Stimulated activated CD8-positive, alpha-beta memory T cell treated with anti-CD3 and anti-CD28 coated beads, Interleukin-4, amount 100 ng/mL, for 24 hours (primary cell): ENCODE results near the gene PFDN6.

ENCODE experiments used
- DNase-seq: peaks from one replicate; pipeline ENCODE4 v3.0.0-alpha.2; 2020; ENCODE audit warnings: low read depth

Gene PFDN6

DNA sequence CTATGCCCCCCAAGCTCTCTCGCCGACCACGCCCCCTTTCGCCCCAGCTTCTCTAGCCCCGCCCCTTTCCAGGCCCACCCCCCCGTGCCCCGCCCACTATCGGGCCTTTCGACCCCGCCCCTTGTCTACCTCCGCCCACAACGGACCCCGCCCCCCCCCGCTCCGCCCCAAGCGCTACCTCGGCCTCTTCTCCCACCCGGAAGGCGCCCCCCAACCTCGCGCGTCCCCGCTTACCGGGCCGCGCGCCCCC, 27.9 kb downstream of the PFDN6 start:
- no peak for DNase-seq

DNA sequence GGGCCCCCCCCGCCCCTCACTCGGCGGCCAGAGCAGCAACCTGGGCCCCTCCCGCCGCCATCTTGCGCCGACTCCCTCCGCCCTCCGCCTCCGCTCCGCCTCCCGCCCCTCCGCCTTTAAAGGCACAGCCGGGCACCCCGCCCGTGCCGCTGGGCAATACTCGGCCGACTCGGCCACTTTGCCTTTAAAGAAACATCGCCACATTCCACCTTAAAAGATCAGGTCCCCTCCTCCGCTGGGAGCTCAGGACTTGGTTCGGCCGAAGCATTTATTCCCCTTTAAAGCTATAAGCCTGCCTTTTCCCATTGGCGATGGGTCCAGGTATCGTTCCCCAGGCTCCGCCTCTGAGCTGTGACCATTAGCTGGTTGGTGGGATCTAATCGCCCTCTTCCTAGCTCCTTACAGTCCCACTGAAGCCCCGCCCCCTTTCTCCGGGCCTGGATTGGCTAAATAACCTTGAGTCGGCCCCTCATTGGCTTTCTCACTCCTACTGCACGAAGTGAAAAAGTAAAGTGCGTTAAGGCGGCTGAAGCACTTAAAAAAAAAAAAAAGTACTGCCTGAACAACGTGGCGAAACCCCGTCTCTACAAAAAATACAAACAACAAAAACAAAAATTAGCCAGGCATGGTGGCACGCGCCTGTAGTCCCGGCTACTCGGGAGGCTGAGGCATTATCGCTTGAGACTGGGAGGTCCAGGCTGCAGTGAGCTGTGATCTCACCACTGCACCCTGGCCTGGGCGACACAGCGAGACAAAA, 28.4 kb downstream of the PFDN6 start, which contains the start of gene ZBTB22:
Gene ZBTB22 (minus strand): TSS at position 76 of the 757 bp plus-strand sequence. CDS start 828 bp downstream, outside the sequence.
- DNase-seq, result peak; percentile 94

GRCh38 chr6:33318426-33319073, 29.1 kb downstream of the PFDN6 start:
- DNase-seq, result no peak

- DNase-seq, result no peak
Measured at GRCh38 chr6:33319939-33320314, 30.5 kb downstream of the PFDN6 start.

GRCh38 chr6:33320315-33321181, 31.1 kb downstream of the PFDN6 start:
- DNase-seq, result no peak

GRCh38 chr6:33321227-33321626, 31.8 kb downstream of the PFDN6 start:
- DNase-seq, result no peak

DNA sequence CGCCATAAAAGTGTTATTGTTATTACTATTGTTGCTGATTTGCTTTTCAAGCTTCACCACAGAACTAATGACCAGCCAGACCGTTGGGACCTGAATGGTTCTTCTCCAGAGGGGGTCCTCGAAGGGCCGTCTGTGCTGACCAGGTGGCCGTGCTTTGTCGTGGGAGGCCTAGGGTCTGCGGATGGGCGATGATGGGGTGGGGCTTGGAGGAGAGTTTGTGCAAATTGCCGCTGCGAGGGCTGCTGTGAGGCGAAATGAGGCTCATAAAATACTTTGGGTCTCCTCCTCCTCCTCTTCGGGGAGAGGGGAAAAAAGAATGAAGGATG, 34.2 kb downstream of the PFDN6 start:
- no peak for DNase-seq

- no peak for DNase-seq
Measured at GRCh38 chr6:33324125-33324524, 34.7 kb downstream of the PFDN6 start.

- DNase-seq, result no peak
Measured at GRCh38 chr6:33329058-33329457, 39.7 kb downstream of the PFDN6 start.

GRCh38 chr6:33330736-33331135, 41.3 kb downstream of the PFDN6 start:
- no peak for DNase-seq

DNA sequence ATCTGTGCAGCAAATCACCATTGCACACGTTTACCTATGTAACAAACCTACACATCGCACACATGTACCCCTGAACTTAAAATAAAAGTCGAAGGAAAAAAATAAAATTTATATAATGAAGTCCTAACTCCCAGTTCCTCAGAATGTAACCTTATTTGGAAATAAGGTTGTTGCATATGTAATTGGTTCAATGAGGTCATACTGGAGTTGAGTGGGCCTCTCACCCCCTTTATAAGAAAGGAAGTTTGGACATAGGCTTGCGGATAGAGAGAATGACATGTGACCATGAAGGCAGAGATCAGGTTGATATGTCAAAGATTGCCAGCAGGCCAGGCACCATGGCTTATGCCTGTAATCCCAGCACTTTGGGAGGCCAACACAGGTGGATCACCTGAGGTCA, 44.3 kb downstream of the PFDN6 start:
- no peak for DNase-seq

DNA sequence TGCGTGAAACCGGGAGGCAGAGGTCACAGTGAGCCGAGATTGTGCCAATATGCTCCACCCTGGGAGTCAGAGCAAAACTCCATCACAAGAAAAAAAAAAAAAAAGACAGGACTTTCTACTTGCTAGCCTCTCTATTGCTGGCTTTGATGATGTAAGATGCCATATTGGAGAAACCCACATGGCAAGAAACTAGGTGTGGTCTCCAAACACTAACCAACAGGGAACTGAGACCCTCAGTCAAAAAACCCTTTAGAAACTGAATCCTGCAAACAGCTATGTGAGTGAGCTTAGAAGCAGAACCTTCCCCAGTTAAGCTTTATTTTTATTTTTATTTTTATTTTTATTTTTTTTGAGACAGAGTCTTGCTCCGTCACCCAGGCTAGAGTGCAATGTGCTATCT, 46.5 kb downstream of the PFDN6 start:
- DNase-seq, result no peak

DNA sequence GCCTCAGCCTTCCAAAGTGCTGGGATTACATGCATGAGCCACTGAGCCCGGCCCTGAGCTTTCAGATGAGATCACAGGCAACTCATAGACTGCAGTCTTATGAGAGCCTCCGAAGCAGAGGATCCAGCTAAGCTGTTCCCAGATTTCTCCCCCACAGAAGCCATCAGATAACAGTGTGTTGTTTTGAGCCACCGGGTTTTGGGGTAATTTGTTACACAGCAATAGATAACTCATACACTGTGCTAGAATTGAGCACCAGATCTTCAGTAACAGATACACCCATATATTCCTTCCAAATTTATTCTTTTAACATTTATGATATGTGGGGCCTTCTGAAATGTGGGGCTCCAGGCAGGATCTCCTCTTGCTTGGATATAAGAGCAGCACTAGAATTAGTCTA, 47.1 kb downstream of the PFDN6 start:
- DNase-seq, result no peak

- DNase-seq, result no peak
Measured at GRCh38 chr6:33339193-33339592, 49.8 kb downstream of the PFDN6 start.
